Stomach (tissue), 9 donors: ENCODE results near the gene HLA-DOB. TPM values are rescaled to one million over a fixed set of nuclear protein-coding genes. Genes with fewer than 3 reads are reported as not detected.
A peak's percentile ranks its signal among the peaks of the same experiment; 100 is the strongest.

ENCODE experiments used
- DNase-seq, 2 donors: peaks; one replicate each; pipeline versions ENCODE4 v3.0.0 to v3.0.0-alpha.2; 2013 to 2019
- H3K27ac ChIP-seq, 5 donors: fragments of 200-600 bp in 4 of 5; sonication (generic) in 4 of 5; one replicate each; pipeline ENCODE4 v1.5.1; 2013 to 2019; ENCODE audit warnings: mild to moderate bottlenecking in 1 of 5, moderate library complexity in 1 of 5
- H3K27me3 ChIP-seq, 3 donors: fragments of 200-600 bp; sonication (generic); one replicate each; pipeline ENCODE4 v1.5.1; 2017 to 2019; ENCODE audit warnings: mixed run types in 1 of 3
- H3K36me3 ChIP-seq, 4 donors: fragments of 200-600 bp; sonication (generic); 1 replicate in 3 of 4; 2 replicates in 1 of 4; pipeline ENCODE4 v1.5.1; 2016 to 2019
- H3K4me1 ChIP-seq, 4 donors: fragments of 200-600 bp; sonication (generic); one replicate each; pipeline ENCODE4 v1.5.1; 2016 to 2019
- H3K4me3 ChIP-seq, 4 donors: fragments of 200-600 bp; sonication (generic) in 3 of 4; one replicate each; pipeline ENCODE4 v1.5.1; 2016 to 2019; ENCODE audit warnings: mild to moderate bottlenecking in 1 of 4
- H3K9me3 ChIP-seq, 4 donors: fragments of 200-600 bp; sonication (generic); one replicate each; pipeline ENCODE4 v1.5.1; 2016 to 2019
- EP300 ChIP-seq: sonication (generic); formaldehyde crosslinking; IDR thresholded peaks from one replicate; pipeline ENCODE4 v1.6.1; 2017; ENCODE audit warnings: antibody characterized with exemption
- POLR2A ChIP-seq, 4 donors: fragments of 450-650 bp; IDR thresholded peaks; one replicate each; pipeline ENCODE4 v1.6.1; 2016; ENCODE audit warnings: antibody characterized with exemption in 4 of 4, control low read depth in 2 of 4, mild to moderate bottlenecking in 1 of 4, moderate library complexity in 1 of 4
- POLR2AphosphoS5 ChIP-seq, 3 donors: sonication (generic); formaldehyde crosslinking; IDR thresholded peaks; one replicate each; pipeline ENCODE4 v1.6.1; 2016; ENCODE audit warnings: antibody characterized with exemption in 3 of 3
- WGBS, 5 donors: extraction: QIAGEN DNeasy Blood & Tissue Kit in 3 of 5; methylation state at CpG; one replicate each; pipeline versions ENCODE4 v1.1.5 to v1.1.7; 2013 to 2018; 5-methylcytosine and 5-hydroxymethylcytosine counted together
- intact Hi-C: fragments of 100-400 bp; cut with DNase I; formaldehyde crosslinking; loops from one replicate; pipeline ENCODE4 v1.15.1; 2023; ENCODE audit warnings: low total_unique reads
- polyA plus RNA-seq, 3 donors: library from polyadenylated mRNA; stranded (reverse); fragments of 200-250 nt; gene quantifications; one replicate each; pipeline ENCODE4 v1.2.3, GENCODE V29; 2013
- total RNA-seq, 5 donors: library from RNA; depleted of rRNA; stranded (reverse); fragments of >200 nt; gene quantifications; one replicate each; pipeline versions ENCODE4 v1.1.0 to v1.2.3, GENCODE V29; 2014 to 2016
- TF ChIP-seq, protein P1 (sequence below), 7 experiments: fragments of 450-650 bp in 4 of 7; fragments of 200-600 bp in 3 of 7; sonication (generic) in 3 of 7; IDR thresholded peaks; one replicate each; pipeline ENCODE4 v1.5.1; 2016 to 2019; ENCODE audit warnings: antibody characterized with exemption in 7 of 7, control low read depth in 2 of 7, mild to moderate bottlenecking in 1 of 7
- donor health status: healthy with polysubstance abuse.
- donor health status: Bipolar disorder and iron deficiency.
- donor health status: healthy.

The HLA-DOB gene
- total and polyA plus RNA-seq, 8 donors = 0.81 to 62.9 (median 2.1) TPM; not detected in 2

DNA sequence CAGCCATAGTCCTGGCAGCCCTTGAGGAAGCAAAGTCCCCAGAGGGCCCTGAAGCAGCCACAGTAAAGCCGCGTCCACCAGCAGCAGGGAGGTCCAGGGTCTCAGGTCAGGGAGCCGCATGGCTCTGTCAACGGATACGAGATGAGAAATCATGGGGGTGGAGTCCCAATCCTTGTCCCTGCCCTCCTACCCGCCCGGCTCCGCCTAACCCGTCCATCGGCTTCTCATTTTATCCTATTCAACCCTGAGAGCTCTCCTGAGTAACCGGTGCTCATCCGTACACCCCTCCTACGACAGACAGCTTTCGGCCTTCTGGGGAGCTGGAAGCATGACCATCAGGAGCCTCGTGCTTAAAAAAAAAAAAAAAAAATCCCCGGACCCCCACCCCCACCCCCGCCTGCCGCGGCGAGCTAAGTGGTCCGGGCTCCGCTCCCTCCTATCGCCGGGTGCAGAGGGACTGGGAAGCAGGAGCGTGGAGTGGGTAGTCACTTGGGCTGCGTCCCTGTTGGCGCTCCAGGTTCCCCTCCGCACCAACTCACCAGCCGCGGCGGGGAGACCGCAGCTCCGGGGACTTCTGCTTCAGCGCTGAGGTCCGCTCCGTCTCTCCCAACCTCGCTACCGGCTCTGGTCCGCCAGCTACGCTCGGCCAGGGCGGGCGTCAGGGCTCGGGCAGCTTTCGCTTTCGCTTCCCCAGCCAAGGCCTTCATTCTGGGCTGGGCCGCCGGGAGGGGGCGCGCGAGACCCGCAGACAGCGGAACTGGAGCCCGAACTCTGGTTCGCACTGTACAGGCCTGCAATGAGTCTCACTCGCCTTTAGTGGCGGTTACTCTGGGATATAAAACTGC lies 21.5 kb upstream of the HLA-DOB start, which contains the start of gene TAP2:
TAP2 (minus strand) TSS at position 626 of the 845 bp plus-strand sequence; CDS start at position 120, 506 bp downstream.
- DNase-seq = peak; percentile 98
- 0 to 1% (median 0%) methylated on average over 26 to 57 of the region's 57 CpGs for WGBS, 5 donors
- Histone ChIP-seq H3K36me3 (peaks cover 6 to 60% (median 48%) of the 10 kb centered on the region in 4 donors), H3K27ac (peak within 1 kb of the TSS; percentile 89 to 98 (median 96)), H3K4me1 (peaks cover 21 to 45% (median 33%) of the 10 kb centered on the region in 4 donors), H3K9me3 (no peaks in the 10 kb centered on the region), H3K4me3 (peak within 1 kb of the TSS; percentile 68 to 86 (median 76)), H3K27me3 (no peaks in the 10 kb centered on the region)
- intact Hi-C loops = no loop called here
- peak; percentile 72 to 95 (median 90) for TF ChIP-seq POLR2AphosphoS5 (IDR thresholded peaks at IDR 0.05)
- no peak for TF ChIP-seq EP300
- no peak for TF ChIP-seq POLR2A (IDR thresholded peaks at IDR 0.05)
- TF ChIP-seq, protein P1, sequence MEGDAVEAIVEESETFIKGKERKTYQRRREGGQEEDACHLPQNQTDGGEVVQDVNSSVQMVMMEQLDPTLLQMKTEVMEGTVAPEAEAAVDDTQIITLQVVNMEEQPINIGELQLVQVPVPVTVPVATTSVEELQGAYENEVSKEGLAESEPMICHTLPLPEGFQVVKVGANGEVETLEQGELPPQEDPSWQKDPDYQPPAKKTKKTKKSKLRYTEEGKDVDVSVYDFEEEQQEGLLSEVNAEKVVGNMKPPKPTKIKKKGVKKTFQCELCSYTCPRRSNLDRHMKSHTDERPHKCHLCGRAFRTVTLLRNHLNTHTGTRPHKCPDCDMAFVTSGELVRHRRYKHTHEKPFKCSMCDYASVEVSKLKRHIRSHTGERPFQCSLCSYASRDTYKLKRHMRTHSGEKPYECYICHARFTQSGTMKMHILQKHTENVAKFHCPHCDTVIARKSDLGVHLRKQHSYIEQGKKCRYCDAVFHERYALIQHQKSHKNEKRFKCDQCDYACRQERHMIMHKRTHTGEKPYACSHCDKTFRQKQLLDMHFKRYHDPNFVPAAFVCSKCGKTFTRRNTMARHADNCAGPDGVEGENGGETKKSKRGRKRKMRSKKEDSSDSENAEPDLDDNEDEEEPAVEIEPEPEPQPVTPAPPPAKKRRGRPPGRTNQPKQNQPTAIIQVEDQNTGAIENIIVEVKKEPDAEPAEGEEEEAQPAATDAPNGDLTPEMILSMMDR (IDR thresholded peaks at IDR 0.05) = peak in 6 of 7 experiments; percentile 26 to 97 (median 93)

DNA sequence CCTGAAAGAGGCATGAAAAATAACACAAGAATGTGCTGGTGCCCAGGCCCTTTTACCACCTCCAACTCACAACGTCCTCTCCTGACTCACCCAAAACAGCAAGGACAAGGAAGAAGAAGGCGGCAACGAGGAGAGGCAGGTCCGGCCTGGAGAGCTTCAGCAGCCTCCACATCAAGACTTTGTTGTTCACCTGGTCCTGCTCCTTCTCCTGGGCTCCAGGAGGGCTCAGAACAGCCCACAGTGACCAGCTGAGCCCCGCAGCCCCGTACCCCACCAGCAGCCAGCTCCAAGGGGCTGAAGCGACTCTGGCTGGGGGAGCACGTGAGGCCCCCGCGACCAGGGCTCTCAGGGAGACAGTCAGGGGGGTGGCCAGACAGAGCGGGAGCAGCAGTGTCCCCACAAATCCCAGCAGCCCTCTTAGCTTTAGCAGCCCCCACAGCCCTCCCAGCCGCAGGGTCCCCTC lies 20.9 kb upstream of the HLA-DOB start:
- DNase-seq = no peak
- Histone ChIP-seq H3K36me3 (peaks cover 6 to 61% (median 48%) of the 10 kb centered on the region in 4 donors), H3K27me3 (no peaks in the 10 kb centered on the region), H3K4me1 (peaks cover 15 to 39% (median 28%) of the 10 kb centered on the region in 4 donors), H3K4me3 (peak overlapping the region; percentile 68 to 86 (median 76)), H3K27ac (peak overlapping the region; percentile 89 to 98 (median 96)), H3K9me3 (no peaks in the 10 kb centered on the region)
- TF ChIP-seq EP300 = no peak
- no peak for TF ChIP-seq POLR2AphosphoS5 (IDR thresholded peaks at IDR 0.05)
- TF ChIP-seq POLR2A (IDR thresholded peaks at IDR 0.05) = no peak
- TF ChIP-seq, protein P1 (IDR thresholded peaks at IDR 0.05) = no peak
- intact Hi-C loops = no loop called here
- WGBS, 5 donors = 20 to 33% (median 29%) methylated on average over 9 to 12 of the region's 12 CpGs

- 73 to 82% (median 78%) methylated on average over 2 of the region's 2 CpGs for WGBS, 5 donors
- Histone ChIP-seq H3K27me3 (no peaks in the 10 kb centered on the region), H3K9me3 (no peaks in the 10 kb centered on the region), H3K27ac (no peak overlapping the region), H3K4me1 (peaks cover 8 to 31% (median 22%) of the 10 kb centered on the region in 4 donors), H3K4me3 (no peak overlapping the region), H3K36me3 (peaks cover 6 to 61% (median 51%) of the 10 kb centered on the region in 4 donors)
- TF ChIP-seq, protein P1 (IDR thresholded peaks at IDR 0.05) = no peak
- TF ChIP-seq EP300 = no peak
- TF ChIP-seq POLR2AphosphoS5 (IDR thresholded peaks at IDR 0.05) = no peak
- TF ChIP-seq POLR2A (IDR thresholded peaks at IDR 0.05) = no peak
- no peak for DNase-seq
- intact Hi-C loops = no loop called here
Observed at GRCh38 chr6:32836873-32837272, 20.1 kb upstream of the HLA-DOB start.

DNA sequence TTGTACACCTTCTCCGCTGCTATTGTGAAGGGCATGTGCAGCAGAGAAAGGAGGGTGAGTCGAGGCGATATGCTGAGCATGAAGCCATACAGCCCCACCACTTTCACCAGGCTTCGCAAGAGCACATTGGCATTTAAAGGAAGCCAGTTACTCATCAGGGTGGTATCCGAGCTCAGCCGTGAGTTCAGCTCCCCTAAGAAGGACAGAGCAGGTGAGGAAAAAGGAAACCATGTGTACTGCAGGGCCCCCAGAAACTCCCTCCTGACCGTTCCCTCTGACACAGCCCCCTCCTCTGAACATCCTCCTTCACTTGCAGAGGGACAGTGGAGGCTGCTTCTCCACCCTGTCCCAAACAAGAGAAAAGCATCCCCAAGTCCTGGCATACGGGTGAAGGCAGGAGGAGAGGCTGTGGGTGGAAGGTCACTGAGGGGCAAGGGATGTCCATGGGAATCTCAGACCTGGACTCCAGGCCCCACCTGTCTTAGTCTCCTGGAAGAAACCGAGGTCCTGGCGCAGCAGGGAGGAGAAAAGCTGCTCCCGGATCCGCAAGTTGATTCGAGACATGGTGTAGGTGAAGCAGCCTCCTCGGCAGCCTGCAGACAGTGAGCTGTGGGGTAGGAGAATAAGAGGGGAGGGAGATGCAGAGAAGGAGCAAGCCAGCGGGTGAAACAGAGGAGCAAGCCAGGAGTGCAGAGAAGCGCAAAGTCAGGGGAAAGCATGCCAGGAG lies 18.5 kb upstream of the HLA-DOB start:
- Histone ChIP-seq H3K4me1 (peaks cover 8 to 25% (median 15%) of the 10 kb centered on the region in 4 donors), H3K4me3 (no peak overlapping the region), H3K36me3 (peaks cover 19 to 61% (median 52%) of the 10 kb centered on the region in 4 donors), H3K27ac (no peak overlapping the region), H3K27me3 (no peaks in the 10 kb centered on the region), H3K9me3 (no peaks in the 10 kb centered on the region)
- DNase-seq = no peak
- TF ChIP-seq POLR2A (IDR thresholded peaks at IDR 0.05) (no peak), POLR2AphosphoS5 (IDR thresholded peaks at IDR 0.05) (no peak), EP300 (no peak)
- TF ChIP-seq, protein P1 (IDR thresholded peaks at IDR 0.05) = no peak
- WGBS, 5 donors = 93 to 96% (median 95%) methylated on average over 16 of the region's 16 CpGs
- intact Hi-C loops = no loop called here
